Right atrium auricular region (tissue), 2 donors: ENCODE measurements around the gene MAT2A. TPM values are rescaled to one million over a fixed set of nuclear protein-coding genes. Genes with fewer than 3 reads are reported as not detected.

ENCODE experiments used
- DNase-seq: peaks from one replicate; pipeline ENCODE4 v3.0.0-alpha.2; 2019; ENCODE audit warnings: low spot score
- H3K27ac ChIP-seq, 2 donors: fragments of 200-600 bp; sonication (generic); 1 replicate in 1 of 2; 2 replicates in 1 of 2; pipeline ENCODE4 v1.5.1; 2016 to 2019
- H3K27me3 ChIP-seq, 2 donors: fragments of 200-600 bp; sonication (generic); one replicate each; pipeline versions ENCODE4 v1.5.1 to v1.6.0; 2017 to 2019
- H3K36me3 ChIP-seq: fragments of 200-600 bp; sonication (generic); one replicate; pipeline ENCODE4 v1.5.1; 2016
- H3K4me1 ChIP-seq, 2 donors: fragments of 200-600 bp; sonication (generic); one replicate each; pipeline versions ENCODE4 v1.5.1 to v1.6.0; 2017 to 2019
- H3K4me3 ChIP-seq, 2 donors: fragments of 200-600 bp; sonication (generic); 1 replicate in 1 of 2; 2 replicates in 1 of 2; pipeline ENCODE4 v1.5.1; 2017 to 2019; ENCODE audit warnings: mild to moderate bottlenecking in 1 of 2, moderate library complexity in 1 of 2
- H3K9me3 ChIP-seq, 2 donors: fragments of 200-600 bp; sonication (generic); one replicate each; pipeline ENCODE4 v1.5.1; 2019
- total RNA-seq, 2 donors: library from RNA; depleted of rRNA; stranded (reverse); fragments of >200 nt; gene quantifications; one replicate each; pipeline ENCODE4 v1.1.0, GENCODE V29; 2016
- TF ChIP-seq, protein P1 (sequence below), 2 donors: fragments of 200-600 bp; sonication (generic); IDR thresholded peaks; one replicate each; pipeline ENCODE4 v1.5.1; 2019; ENCODE audit warnings: antibody characterized with exemption in 2 of 2

The MAT2A gene
- total RNA-seq, 2 donors from 2014 or later, result 95.6 to 101 TPM

DNA sequence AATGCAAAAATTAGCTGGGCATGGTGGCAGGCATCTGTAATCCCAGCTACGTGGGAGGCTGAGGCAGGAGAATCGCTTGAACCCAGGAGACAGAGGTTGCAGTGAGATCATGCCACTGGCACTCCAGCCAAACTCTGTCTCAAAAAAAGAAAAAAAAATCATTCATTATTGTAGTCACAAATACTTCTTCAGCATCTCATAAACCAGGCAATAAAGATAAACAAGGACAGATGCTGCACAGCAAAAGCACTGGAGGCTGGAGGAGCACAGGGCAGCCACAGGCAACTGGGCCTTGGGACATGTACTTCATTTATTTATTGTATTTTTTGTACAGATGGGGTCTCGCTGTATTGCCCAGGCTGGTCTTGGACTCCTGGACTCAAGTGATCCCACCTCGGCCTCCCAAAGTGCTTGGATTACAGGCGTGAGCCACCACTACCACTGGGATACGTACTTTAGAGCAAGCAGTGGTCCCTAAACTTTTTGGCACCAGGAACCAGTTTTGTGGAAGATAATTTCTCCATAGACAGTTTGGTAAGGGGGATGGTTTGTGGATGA is 16.8 kb upstream of the MAT2A start:
- H3K27ac ChIP-seq, result no peak overlapping the region
- no peaks in the 10 kb centered on the region for H3K36me3 ChIP-seq
- no peak overlapping the region for H3K4me3 ChIP-seq
- TF ChIP-seq, protein P1, sequence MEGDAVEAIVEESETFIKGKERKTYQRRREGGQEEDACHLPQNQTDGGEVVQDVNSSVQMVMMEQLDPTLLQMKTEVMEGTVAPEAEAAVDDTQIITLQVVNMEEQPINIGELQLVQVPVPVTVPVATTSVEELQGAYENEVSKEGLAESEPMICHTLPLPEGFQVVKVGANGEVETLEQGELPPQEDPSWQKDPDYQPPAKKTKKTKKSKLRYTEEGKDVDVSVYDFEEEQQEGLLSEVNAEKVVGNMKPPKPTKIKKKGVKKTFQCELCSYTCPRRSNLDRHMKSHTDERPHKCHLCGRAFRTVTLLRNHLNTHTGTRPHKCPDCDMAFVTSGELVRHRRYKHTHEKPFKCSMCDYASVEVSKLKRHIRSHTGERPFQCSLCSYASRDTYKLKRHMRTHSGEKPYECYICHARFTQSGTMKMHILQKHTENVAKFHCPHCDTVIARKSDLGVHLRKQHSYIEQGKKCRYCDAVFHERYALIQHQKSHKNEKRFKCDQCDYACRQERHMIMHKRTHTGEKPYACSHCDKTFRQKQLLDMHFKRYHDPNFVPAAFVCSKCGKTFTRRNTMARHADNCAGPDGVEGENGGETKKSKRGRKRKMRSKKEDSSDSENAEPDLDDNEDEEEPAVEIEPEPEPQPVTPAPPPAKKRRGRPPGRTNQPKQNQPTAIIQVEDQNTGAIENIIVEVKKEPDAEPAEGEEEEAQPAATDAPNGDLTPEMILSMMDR (IDR thresholded peaks at IDR 0.05), result no peak
- no peaks in the 10 kb centered on the region for H3K9me3 ChIP-seq
- peaks cover 0 to 20% of the 10 kb centered on the region in 2 donors for H3K4me1 ChIP-seq
- H3K27me3 ChIP-seq, result no peaks in the 10 kb centered on the region
- DNase-seq, result no peak

DNA sequence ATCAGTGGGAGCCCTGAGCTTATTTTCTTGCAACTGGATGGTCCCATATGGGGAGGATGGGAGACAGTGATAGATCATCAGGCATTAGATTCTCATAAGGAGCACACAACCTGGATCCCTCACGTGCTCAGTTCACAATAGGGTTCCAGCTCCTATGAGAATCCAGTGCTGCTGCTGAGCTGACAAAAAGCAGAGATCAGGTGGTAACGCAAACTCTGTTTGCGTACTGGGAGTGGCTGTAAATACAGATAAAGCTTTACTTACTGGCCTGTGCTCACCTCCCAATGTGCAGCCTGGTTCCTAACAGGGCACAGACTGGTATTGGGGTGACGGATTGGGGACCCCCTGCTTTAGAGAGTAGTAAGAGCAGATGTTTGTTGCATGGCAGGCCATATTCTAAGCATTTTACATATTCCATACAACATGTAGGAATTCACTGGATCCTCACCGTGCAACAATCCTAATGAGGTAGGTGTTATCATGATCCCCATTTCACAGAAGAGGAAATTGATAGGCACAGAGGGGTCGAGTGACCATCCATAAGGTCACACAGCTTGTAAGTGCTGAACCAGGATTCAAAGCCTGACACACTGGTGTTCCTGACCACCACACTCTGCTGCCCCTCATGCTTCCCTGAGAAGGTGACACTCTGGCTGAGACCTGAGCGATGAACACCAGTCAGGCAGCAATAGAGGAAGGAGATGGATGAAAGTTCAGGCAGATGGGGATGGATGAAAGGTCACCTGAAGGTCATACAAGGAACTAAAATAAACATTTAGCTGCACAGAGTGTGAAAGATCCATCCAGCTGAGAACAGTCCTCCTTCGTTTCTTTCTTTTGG is 15.7 kb upstream of the MAT2A start:
- no peaks in the 10 kb centered on the region for H3K36me3 ChIP-seq
- no peaks in the 10 kb centered on the region for H3K9me3 ChIP-seq
- no peaks in the 10 kb centered on the region for H3K27me3 ChIP-seq
- H3K4me3 ChIP-seq, result no peak overlapping the region
- H3K4me1 ChIP-seq, result peaks cover 0 to 20% of the 10 kb centered on the region in 2 donors
- DNase-seq, result no peak
- TF ChIP-seq, protein P1 (IDR thresholded peaks at IDR 0.05), result no peak
- peak overlapping the region; percentile 66 to 71 for H3K27ac ChIP-seq

- peaks cover 0 to 20% of the 10 kb centered on the region in 2 donors for H3K4me1 ChIP-seq
- no peaks in the 10 kb centered on the region for H3K9me3 ChIP-seq
- H3K27me3 ChIP-seq, result no peaks in the 10 kb centered on the region
- H3K27ac ChIP-seq, result peak overlapping the region; percentile 66 to 71
- TF ChIP-seq, protein P1 (IDR thresholded peaks at IDR 0.05), result no peak
- no peaks in the 10 kb centered on the region for H3K36me3 ChIP-seq
- no peak overlapping the region for H3K4me3 ChIP-seq
- DNase-seq, result no peak
These were observed 15.0 kb upstream of the MAT2A start for GRCh38 chr2:85523903-85524335.

DNA sequence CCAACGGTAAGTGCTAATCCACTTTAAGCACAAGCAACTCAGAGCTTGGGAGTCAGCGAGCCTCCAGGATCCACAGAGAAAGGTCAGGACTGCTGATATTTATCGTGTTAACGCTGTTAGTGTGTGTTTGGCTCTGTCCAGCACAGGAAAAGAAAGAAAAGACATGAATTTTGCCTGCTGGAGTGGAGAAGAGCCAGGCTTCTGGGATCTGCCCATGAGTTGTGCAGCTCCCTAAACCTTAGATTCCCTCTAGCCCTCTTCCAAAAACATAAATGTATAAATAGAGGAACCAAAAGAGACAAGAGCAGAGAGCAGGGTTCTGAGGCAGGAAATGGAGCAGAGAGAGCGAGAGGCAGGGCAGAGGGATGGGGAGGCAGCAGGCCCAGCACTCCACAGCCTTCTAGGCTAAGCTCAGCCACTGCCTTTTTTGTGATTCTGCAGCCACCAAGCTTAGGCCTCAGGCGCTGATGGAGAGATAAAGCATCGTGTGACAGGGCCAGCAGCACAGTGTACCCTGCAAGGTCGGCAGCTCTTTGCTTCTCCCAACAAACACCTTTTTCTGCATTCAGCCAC is 14.5 kb upstream of the MAT2A start:
- no peaks in the 10 kb centered on the region for H3K9me3 ChIP-seq
- H3K27ac ChIP-seq, result peak overlapping the region; percentile 66 to 71

DNA sequence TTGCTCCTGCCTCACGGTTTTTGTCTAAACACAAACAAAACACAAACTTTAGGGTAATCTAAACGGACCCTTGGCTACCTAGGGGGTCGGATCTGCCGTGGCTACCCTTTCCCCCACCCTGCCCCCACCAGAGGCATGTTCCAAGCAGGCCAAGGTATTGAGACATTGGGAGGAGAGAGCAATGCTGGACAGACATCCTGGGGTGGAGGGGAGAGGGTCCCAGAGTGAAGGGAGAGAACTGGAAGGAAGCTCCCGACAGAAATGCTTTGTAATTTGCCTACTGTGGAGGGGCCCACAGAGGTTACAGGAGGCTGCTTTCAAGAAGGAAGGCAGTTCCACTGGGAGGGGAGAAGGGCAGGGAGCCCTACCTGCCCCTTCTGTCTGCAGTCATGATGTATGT is 13.9 kb upstream of the MAT2A start:
- TF ChIP-seq, protein P1 (IDR thresholded peaks at IDR 0.05), result no peak
- no peaks in the 10 kb centered on the region for H3K36me3 ChIP-seq
- no peak overlapping the region for H3K4me3 ChIP-seq
- H3K4me1 ChIP-seq, result peaks cover 0 to 20% of the 10 kb centered on the region in 2 donors
- no peak for DNase-seq
- no peaks in the 10 kb centered on the region for H3K27me3 ChIP-seq
- H3K9me3 ChIP-seq, result no peaks in the 10 kb centered on the region
- H3K27ac ChIP-seq, result peak overlapping the region; percentile 66 to 71

More for the DNA sequence above, 14.5 kb upstream of the MAT2A start:
- no peaks in the 10 kb centered on the region for H3K27me3 ChIP-seq
- no peak for DNase-seq
- TF ChIP-seq, protein P1 (IDR thresholded peaks at IDR 0.05), result no peak
- H3K4me1 ChIP-seq, result peaks cover 0 to 20% of the 10 kb centered on the region in 2 donors
- no peaks in the 10 kb centered on the region for H3K36me3 ChIP-seq
- no peak overlapping the region for H3K4me3 ChIP-seq
